Keratinocyte (primary cell): ENCODE measurements around the gene DMXL1. TPM values are rescaled to one million over a fixed set of nuclear protein-coding genes. Genes with fewer than 3 reads are reported as not detected.

Experiments
- DNase-seq: peaks from one replicate; pipeline ENCODE4 v3.0.0-alpha.2; 2011; ENCODE audit warnings: low read depth, missing footprints, low spot score
- FAIRE-seq: peaks from 2 replicates; lab custom pipeline; 2011; peaks lifted over from hg19 to GRCh38; lab: Jason Lieb, UNC
- H2AFZ ChIP-seq: 2 replicates; pipeline ENCODE4 v1.6.0; 2012; ENCODE audit warnings: low read length, control low read depth, inconsistent platforms; ENCODE audit not compliant: control insufficient read depth
- H3K27ac ChIP-seq: 2 replicates; pipeline ENCODE4 v1.5.1; 2011; ENCODE audit warnings: low read length; ENCODE audit not compliant: control insufficient read depth, insufficient read depth
- H3K27me3 ChIP-seq: 3 replicates; pipeline ENCODE4 v1.6.0; 2011; ENCODE audit warnings: low read length; ENCODE audit not compliant: control insufficient read depth, insufficient read depth; ENCODE audit errors: extremely low read depth
- H3K36me3 ChIP-seq, 2 experiments: 2 replicates in 1 of 2; 3 replicates in 1 of 2; pipeline ENCODE4 v1.5.1; 2011; ENCODE audit warnings: low read length in 2 of 2, mild to moderate bottlenecking in 1 of 2; ENCODE audit not compliant: control insufficient read depth in 2 of 2, insufficient read depth in 2 of 2; ENCODE audit errors: extremely low read depth in 1 of 2
- H3K4me1 ChIP-seq: 3 replicates; pipeline ENCODE4 v1.5.1; 2011; ENCODE audit warnings: low read length; ENCODE audit not compliant: control insufficient read depth, insufficient read depth; ENCODE audit errors: extremely low read depth
- H3K4me2 ChIP-seq: 3 replicates; pipeline ENCODE4 v1.6.0; 2011; ENCODE audit warnings: low read depth, low read length; ENCODE audit not compliant: control insufficient read depth, insufficient read depth; ENCODE audit errors: extremely low read depth
- H3K4me3 ChIP-seq, 3 experiments: fragments of 200-600 bp in 1 of 3; sonication (generic) in 1 of 3; 2 replicates in 2 of 3; 3 replicates in 1 of 3; pipeline ENCODE4 v1.5.1; 2011 to 2016; ENCODE audit warnings: low read length in 3 of 3, mild to moderate bottlenecking in 3 of 3, control low read depth in 2 of 3, inconsistent platforms in 1 of 3, low read depth in 1 of 3, mixed read lengths in 1 of 3, mixed run types in 1 of 3, moderate library complexity in 1 of 3; ENCODE audit not compliant: control insufficient read depth in 2 of 3, insufficient read depth in 2 of 3; ENCODE audit errors: extremely low read depth in 1 of 3
- H3K79me2 ChIP-seq: 2 replicates; pipeline ENCODE4 v1.6.0; 2012; ENCODE audit warnings: low read length; ENCODE audit not compliant: control insufficient read depth, insufficient read depth
- H3K9ac ChIP-seq: 3 replicates; pipeline ENCODE4 v1.6.0; 2011; ENCODE audit warnings: low read length; ENCODE audit not compliant: control insufficient read depth, insufficient read depth; ENCODE audit errors: extremely low read depth
- H3K9me1 ChIP-seq: 3 replicates; pipeline ENCODE4 v1.6.0; 2011; ENCODE audit warnings: low read length; ENCODE audit not compliant: control insufficient read depth, insufficient read depth; ENCODE audit errors: extremely low read depth
- H3K9me3 ChIP-seq: 2 replicates; pipeline ENCODE4 v1.5.1; 2012; ENCODE audit warnings: low read depth, low read length; ENCODE audit not compliant: control insufficient read depth
- H4K20me1 ChIP-seq: 3 replicates; pipeline ENCODE4 v1.6.0; 2011; ENCODE audit warnings: low read length; ENCODE audit not compliant: control insufficient read depth, insufficient read depth; ENCODE audit errors: extremely low read depth
- CTCF ChIP-seq, 3 experiments: IDR thresholded peaks in 1 of 3; conservative IDR thresholded peaks in 1 of 3; optimal IDR thresholded peaks in 1 of 3; 2 replicates in 2 of 3; 3 replicates in 1 of 3; pipeline versions ENCODE3 to v1.5.1; 2011; ENCODE audit warnings: low read length in 3 of 3, mild to moderate bottlenecking in 3 of 3, moderate library complexity in 2 of 3, control low read depth in 1 of 3, inconsistent platforms in 1 of 3; ENCODE audit not compliant: insufficient read depth in 2 of 3; ENCODE audit errors: extremely low read depth in 1 of 3
- EZH2 ChIP-seq: IDR thresholded peaks from one replicate; pipeline ENCODE4 v1.6.1; 2012; ENCODE audit warnings: inconsistent platforms, mild to moderate bottlenecking, low read length, moderate library complexity
- dilution Hi-C: fragments of 300-500 bp; cut with MboI; formaldehyde crosslinking; loops from one replicate; pipeline ENCODE4 v1.7.0; 2020; ENCODE audit warnings: low sequenced_read_pairs; ENCODE audit not compliant: extremely low pct_ligation_motif_present
- polyA plus RNA-seq, 5 experiments: library from polyadenylated mRNA; depleted of rRNA in 3 of 5; stranded (reverse) in 3 of 5; stranded (forward) in 1 of 5; unstranded in 1 of 5; fragments of >200 nt; gene quantifications; 1 replicate in 1 of 5; 2 replicates in 3 of 5; 3 replicates in 1 of 5; pipeline versions ENCODE4 v1.2.1 to v1.2.3, GENCODE V29; 2011 to 2012; ENCODE audit warnings: missing spikeins in 2 of 5, low read depth in 1 of 5, low replicate concordance in 1 of 5

The DMXL1 gene
- polyA plus RNA-seq, 1 donor (not counting 4 experiments of a cell fraction or from before 2014, with no cell fraction given): 13.1 TPM

- peaks cover 7% of the 10 kb centered on the region for H3K79me2 ChIP-seq
- no peak overlapping the region for H3K4me2 ChIP-seq
- no peak overlapping the region for H3K4me3 ChIP-seq
- no peak overlapping the region for H2AFZ ChIP-seq
- no peaks in the 10 kb centered on the region for H3K27me3 ChIP-seq
- DNase-seq: no peak
- H3K36me3 ChIP-seq: no peaks in the 10 kb centered on the region
- no peak for FAIRE-seq
- H3K27ac ChIP-seq: no peak overlapping the region
- no peaks in the 10 kb centered on the region for H3K9me3 ChIP-seq
- H3K9ac ChIP-seq: no peak overlapping the region
- TF ChIP-seq EZH2 (no peak), CTCF (optimal IDR thresholded peaks at IDR 0.05 in 1 of 3, IDR thresholded peaks at IDR 0.05 in 1 of 3, conservative IDR thresholded peaks at IDR 0.05 in 1 of 3; ENCODE audit: extremely low read depth in 1 of 3, insufficient read depth in 2 of 3, low read length in 3 of 3) (no peak)
- dilution Hi-C loops: no loop called here
- H3K4me1 ChIP-seq: peaks cover 46% of the 10 kb centered on the region
- no peaks in the 10 kb centered on the region for H3K9me1 ChIP-seq
- H4K20me1 ChIP-seq: no peaks in the 10 kb centered on the region
Observed at GRCh38 chr5:119285070-119285916, 214.4 kb downstream of the DMXL1 start.

GRCh38 chr5:119286511-119287488, 215.9 kb downstream of the DMXL1 start:
- H3K36me3 ChIP-seq: no peaks in the 10 kb centered on the region
- dilution Hi-C loops: no loop called here
- no peaks in the 10 kb centered on the region for H3K9me3 ChIP-seq
- TF ChIP-seq CTCF (optimal IDR thresholded peaks at IDR 0.05 in 1 of 3, IDR thresholded peaks at IDR 0.05 in 1 of 3, conservative IDR thresholded peaks at IDR 0.05 in 1 of 3; ENCODE audit: extremely low read depth in 1 of 3, insufficient read depth in 2 of 3, low read length in 3 of 3) (no peak), EZH2 (no peak)
- H3K27me3 ChIP-seq: no peaks in the 10 kb centered on the region
- H3K9me1 ChIP-seq: no peaks in the 10 kb centered on the region
- peaks cover 51% of the 10 kb centered on the region for H3K4me1 ChIP-seq
- H3K79me2 ChIP-seq: peaks cover 12% of the 10 kb centered on the region
- peak overlapping the region; percentile 56 for H3K9ac ChIP-seq
- H3K4me3 ChIP-seq: peak overlapping the region in 2 of 3 experiments; percentile 44 to 46
- no peaks in the 10 kb centered on the region for H4K20me1 ChIP-seq
- peak overlapping the region; percentile 95 for H3K4me2 ChIP-seq
- peak overlapping the region; percentile 46 for H2AFZ ChIP-seq
- no peak for DNase-seq
- no peak for FAIRE-seq
- H3K27ac ChIP-seq: peak overlapping the region; percentile 75
